Lower leg skin (tissue), 4 donors: ENCODE results near the gene CD9. TPM values are rescaled to one million over a fixed set of nuclear protein-coding genes. Genes with fewer than 3 reads are reported as not detected.
A peak's percentile ranks its signal among the peaks of the same experiment; 100 is the strongest.

ENCODE experiments used
- DNase-seq, 2 donors: peaks; one replicate each; pipeline ENCODE4 v3.0.0-alpha.2; 2019; ENCODE audit warnings: low spot score in 2 of 2
- H3K4me3 ChIP-seq: fragments of 200-600 bp; sonication (generic); 2 replicates; pipeline ENCODE4 v1.5.1; 2017; ENCODE audit warnings: mild to moderate bottlenecking, low read depth; ENCODE audit not compliant: poor library complexity, severe bottlenecking
- POLR2A ChIP-seq, 2 donors: fragments of 450-650 bp; IDR thresholded peaks; one replicate each; pipeline ENCODE4 v1.6.1; 2016 to 2017; ENCODE audit warnings: antibody characterized with exemption in 2 of 2, mild to moderate bottlenecking in 1 of 2, moderate library complexity in 1 of 2
- WGBS, 2 donors: methylation state at CpG; one replicate each; pipeline ENCODE4 v1.1.5; 2018; 5-methylcytosine and 5-hydroxymethylcytosine counted together
- intact Hi-C: fragments of 100-400 bp; cut with DNase I; formaldehyde crosslinking; loops from one replicate; pipeline ENCODE4 v1.15.0; 2023; ENCODE audit warnings: low total_unique reads
- total RNA-seq, 4 donors: library from RNA; depleted of rRNA; stranded (reverse); fragments of >200 nt; gene quantifications; one replicate each; pipeline ENCODE4 v1.1.0, GENCODE V29; 2016
- TF ChIP-seq, protein P1 (sequence below), 3 donors: fragments of 450-650 bp; IDR thresholded peaks; one replicate each; pipeline ENCODE4 v1.5.1; 2016; ENCODE audit warnings: antibody characterized with exemption in 3 of 3, mild to moderate bottlenecking in 3 of 3, moderate library complexity in 2 of 3

Gene CD9
- total RNA-seq, 4 donors from 2014 or later = 378 to 494 (median 412) TPM

DNA sequence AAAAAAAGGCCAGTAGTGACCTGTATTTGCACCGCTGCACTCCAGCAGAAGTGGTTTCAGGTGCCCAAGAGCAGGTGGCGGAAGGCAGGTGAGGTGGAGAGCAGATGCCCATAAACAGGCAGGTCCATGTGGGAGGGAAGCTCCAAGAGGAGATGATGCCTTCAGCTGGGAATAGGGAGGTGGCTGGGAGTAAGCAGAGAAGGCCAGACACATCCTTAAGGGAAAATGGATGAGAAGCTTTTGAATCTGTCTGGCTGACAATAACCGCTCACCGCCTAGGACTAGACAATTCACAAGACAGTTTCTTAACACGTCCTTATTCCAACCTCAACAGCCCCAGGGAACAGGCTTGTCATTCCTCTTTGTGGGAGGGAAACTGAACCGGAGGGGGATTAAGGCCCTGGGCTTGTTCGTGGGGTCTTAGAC is 66.4 kb downstream of the CD9 start:
- no peak overlapping the region for H3K4me3 ChIP-seq
- TF ChIP-seq, protein P1, sequence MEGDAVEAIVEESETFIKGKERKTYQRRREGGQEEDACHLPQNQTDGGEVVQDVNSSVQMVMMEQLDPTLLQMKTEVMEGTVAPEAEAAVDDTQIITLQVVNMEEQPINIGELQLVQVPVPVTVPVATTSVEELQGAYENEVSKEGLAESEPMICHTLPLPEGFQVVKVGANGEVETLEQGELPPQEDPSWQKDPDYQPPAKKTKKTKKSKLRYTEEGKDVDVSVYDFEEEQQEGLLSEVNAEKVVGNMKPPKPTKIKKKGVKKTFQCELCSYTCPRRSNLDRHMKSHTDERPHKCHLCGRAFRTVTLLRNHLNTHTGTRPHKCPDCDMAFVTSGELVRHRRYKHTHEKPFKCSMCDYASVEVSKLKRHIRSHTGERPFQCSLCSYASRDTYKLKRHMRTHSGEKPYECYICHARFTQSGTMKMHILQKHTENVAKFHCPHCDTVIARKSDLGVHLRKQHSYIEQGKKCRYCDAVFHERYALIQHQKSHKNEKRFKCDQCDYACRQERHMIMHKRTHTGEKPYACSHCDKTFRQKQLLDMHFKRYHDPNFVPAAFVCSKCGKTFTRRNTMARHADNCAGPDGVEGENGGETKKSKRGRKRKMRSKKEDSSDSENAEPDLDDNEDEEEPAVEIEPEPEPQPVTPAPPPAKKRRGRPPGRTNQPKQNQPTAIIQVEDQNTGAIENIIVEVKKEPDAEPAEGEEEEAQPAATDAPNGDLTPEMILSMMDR (IDR thresholded peaks at IDR 0.05) = no peak
- TF ChIP-seq POLR2A (IDR thresholded peaks at IDR 0.05) = no peak
- DNase-seq = no peak
- WGBS, 2 donors = 72 to 77% methylated on average over 7 of the region's 7 CpGs
- intact Hi-C loops = no loop called here

DNA sequence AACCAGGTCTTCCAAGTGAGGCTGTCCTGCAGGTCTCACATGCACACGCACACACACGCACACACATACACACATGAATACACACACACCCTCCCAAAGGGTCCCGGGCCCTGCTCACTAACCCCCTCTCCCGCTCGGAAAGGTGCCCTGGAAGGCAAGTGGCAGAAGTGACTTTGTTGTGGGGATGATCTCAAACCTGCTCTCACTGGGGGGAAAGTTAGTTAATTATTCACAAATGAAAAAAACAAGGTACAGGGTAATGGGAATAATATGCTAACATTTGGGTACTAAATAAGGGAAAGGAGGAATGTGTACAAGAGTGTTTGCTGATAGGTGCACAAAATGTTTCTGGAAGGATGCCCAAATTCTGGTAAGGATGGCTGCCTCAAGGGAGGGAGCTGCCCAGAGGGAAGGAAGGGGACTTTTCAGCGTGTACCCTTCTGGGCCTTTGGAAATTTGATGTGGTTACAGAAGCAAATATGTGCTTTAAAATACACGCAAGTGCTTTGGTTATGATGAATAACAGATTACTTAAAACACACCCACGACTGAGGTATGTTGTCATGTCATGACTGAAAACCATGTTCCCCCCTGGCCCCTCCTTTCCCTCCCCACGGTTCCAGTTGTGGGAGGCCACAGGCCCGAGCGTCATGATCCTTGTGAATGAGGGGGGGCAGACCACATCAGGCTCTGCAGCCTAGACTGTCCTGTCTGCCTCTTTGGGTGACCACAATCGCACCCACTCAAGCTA is 66.9 kb downstream of the CD9 start:
- TF ChIP-seq POLR2A (IDR thresholded peaks at IDR 0.05) = no peak
- TF ChIP-seq, protein P1 (IDR thresholded peaks at IDR 0.05) = no peak
- intact Hi-C loops = no loop called here
- no peak overlapping the region for H3K4me3 ChIP-seq
- no peak for DNase-seq
- 66 to 67% methylated on average over 12 of the region's 12 CpGs for WGBS, 2 donors

DNA sequence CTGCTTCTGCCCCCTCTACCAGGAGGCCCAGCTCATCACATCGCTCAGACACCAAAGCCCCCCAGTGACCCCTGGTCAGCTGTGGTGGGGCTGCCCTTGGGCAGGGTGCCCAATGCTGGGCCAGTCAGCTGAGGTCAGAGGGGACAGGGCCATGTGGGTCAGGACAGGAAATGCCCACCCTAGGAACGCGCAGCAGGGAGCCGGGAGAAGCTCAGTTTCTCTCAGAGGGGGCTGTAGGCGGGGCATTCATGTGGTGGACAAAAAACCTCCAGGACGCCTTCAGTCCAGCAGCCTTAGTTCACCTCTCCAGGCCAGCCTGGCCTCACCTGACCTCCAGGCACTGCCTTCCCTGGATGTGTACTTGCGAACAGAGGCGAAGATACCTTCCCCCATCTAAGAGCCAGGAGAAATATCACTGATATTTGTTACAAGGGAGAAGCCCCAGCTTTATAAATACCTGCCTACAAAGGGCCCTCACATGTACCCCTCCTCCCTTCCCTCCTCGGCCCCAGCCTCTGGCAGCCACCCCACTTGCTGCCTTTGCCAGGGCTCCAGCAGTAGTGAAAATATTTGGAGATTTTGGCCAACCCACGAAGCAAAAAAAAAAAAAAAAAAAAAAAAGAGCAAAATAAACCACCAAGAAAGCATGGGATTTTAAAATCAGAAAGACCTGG is 68.4 kb downstream of the CD9 start:
- no peak overlapping the region for H3K4me3 ChIP-seq
- 69 to 81% methylated on average over 10 of the region's 10 CpGs for WGBS, 2 donors
- intact Hi-C loops = no loop called here
- DNase-seq = no peak
- TF ChIP-seq POLR2A (IDR thresholded peaks at IDR 0.05) = no peak
- TF ChIP-seq, protein P1 (IDR thresholded peaks at IDR 0.05) = no peak

DNA sequence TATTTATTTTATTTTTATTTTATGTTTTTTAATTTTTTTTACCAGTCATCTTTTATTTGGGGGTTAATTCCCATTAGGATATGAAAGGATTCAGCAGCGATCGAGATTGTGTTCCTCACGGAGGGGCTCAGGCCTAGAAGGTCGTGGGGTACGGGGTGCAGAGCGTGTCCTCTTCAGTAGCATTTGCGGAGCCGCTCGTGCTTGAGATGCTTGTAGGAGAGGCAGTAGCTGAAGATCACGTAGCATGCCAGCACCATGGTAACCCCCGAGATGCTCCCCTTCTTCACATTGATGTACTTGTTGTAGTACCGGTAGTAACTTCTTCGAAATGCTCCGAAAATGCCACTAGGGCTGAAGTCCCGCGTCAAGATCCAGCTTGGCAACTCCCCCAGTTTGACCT is 69.8 kb downstream of the CD9 start:
- DNase-seq = no peak
- no peak overlapping the region for H3K4me3 ChIP-seq
- WGBS, 2 donors = 95 to 97% methylated on average over 16 of the region's 16 CpGs
- TF ChIP-seq POLR2A (IDR thresholded peaks at IDR 0.05) = no peak
- intact Hi-C loops = no loop called here

DNA sequence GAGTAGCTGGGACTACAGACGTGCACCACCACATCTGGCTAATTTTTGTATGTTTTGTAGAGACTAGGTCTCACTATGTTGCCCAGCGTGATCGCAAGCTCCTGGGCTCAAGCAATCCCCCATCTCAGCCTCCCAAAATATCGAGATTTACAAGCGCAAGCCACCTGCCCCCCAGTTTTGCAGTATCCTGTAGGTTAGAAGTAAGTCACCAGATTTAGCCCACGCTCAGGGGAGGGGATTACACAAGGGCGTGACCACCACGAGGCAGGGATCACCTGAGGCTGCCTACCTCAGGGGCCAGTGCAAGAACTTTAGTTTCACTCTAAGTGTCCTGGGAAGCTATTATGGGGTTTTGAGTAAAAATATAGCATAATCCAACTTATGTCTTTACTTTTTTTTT is 71.1 kb downstream of the CD9 start:
- WGBS, 2 donors = 87 to 90% methylated on average over 8 of the region's 8 CpGs
- intact Hi-C loops = no loop called here
- H3K4me3 ChIP-seq = no peak overlapping the region
- TF ChIP-seq, protein P1 (IDR thresholded peaks at IDR 0.05) = no peak
- TF ChIP-seq POLR2A (IDR thresholded peaks at IDR 0.05) = no peak
- DNase-seq = no peak

DNA sequence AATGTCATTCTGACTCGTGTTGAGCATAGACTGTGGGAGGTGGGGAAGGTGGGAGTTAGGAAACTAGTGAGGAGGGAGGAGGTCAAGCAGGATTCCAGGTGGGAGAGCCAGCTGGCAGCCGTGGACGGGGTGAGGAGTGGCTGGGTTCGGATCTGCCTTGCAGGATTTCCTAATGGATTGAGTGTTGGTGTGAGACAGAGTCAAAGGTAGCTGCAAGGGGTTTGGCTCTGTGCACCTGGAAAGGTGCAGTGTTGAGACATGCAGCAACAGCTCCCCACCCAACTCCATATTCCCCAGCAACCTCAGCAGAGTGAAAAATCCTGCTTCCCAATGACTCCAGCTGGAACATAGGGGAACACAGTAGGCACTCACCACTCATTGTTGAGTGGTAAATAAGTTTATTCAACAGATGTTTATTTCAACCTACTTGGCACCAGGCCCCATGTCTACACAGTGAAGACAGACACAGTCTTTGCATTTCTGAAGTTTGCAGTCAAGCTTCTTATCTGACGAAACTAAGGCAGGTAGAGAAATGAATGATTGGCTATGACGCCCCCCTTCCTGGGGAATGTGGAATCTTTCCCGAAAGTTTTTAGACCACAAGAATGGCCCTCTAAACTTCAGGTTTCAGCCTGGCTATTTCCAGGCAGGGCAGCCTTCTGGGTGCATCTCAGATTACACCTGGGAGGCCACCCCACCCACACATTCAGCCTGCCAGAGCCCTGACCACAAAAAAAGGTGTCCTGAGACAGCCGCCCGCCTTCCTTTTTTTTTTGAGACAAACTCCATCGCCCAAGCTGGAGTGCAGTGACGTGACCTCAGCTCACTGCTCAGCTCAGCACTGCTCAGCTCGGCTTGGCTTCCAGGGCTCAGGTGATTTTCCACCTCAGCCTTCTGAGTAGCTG is 72.4 kb downstream of the CD9 start:
- no peak for TF ChIP-seq POLR2A (IDR thresholded peaks at IDR 0.05)
- TF ChIP-seq, protein P1 (IDR thresholded peaks at IDR 0.05) = no peak
- 50 to 51% methylated on average over 12 of the region's 12 CpGs for WGBS, 2 donors
- intact Hi-C loops = no loop called here
- DNase-seq = peak in 1 of 2 donors; percentile 67
- H3K4me3 ChIP-seq = no peak overlapping the region
